Endometrial microvascular endothelial cells (primary cell): ENCODE measurements around the gene C7orf33. TPM values are rescaled to one million over a fixed set of nuclear protein-coding genes. Genes with fewer than 3 reads are reported as not detected.
"Not testable (repeated sequence)": the region's sequence is repeated elsewhere in the genome, so short reads cannot be mapped to it uniquely, and the experiment has no call there.

Source experiments
- in situ Hi-C: cut with HindIII; loops from 2 replicates; pipeline ENCODE4 v1.10.0; 2017; ENCODE audit warnings: low sequenced_read_pairs, low pct_unique_long_range_greater_than_20kb; ENCODE audit errors: inconsistent ontology term
- total RNA-seq: library from RNA; depleted of rRNA; stranded (reverse); fragments of >200 nt; gene quantifications from one replicate; pipeline ENCODE4 v1.2.3, GENCODE V29; 2015; ENCODE audit errors: inconsistent ontology term

C7orf33 gene
- total RNA-seq, result not detected

GRCh38 chr7:148590471-148590870 is at the start of gene C7orf33:
C7orf33 (plus strand) TSS chr7:148590766; CDS start chr7:148590926, 160 bp downstream.
- in situ Hi-C loops, result no loop called here

- in situ Hi-C loops, result no loop called here
Measured at GRCh38 chr7:148541891-148542504, 48.6 kb upstream of the C7orf33 start.

DNA sequence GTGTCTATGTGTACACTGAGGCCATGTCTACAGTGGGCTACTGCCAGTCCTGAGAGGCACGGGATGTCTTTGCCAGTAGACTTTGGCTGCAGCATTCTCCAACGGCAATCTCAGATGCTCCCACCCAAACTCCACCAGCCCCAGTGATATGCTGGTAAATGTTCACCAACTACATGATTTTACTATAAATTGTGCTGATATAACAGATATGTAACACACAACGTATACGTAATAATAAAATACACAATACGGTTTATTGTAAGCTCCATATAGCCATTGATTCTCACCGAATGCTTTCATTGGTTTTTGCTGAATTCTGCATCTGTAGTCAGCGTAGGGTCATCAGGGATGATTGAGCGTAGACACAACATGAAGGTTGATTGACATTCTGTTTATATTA is 47.3 kb upstream of the C7orf33 start:
- in situ Hi-C loops, result no loop called here

GRCh38 chr7:148545172-148545571 is 45.4 kb upstream of the C7orf33 start:
- in situ Hi-C loops, result no loop called here

DNA sequence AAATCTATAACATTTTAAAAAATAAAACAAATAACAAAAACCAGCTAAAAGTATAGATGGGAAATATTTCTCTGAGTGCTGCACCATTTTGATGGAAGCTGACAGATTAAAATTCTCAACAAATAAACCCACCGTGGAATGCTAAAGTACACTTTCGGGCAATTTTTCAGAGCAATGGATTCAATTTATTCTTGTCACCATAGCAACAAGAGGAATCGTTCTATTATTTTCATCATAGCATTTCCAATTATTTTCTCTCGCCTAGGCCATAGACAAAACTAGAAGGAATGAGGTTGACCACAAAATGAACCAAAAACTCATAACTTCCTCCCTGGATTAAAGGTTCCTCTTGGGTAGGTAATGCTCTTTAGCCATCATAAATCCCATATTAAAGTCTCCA is 44.6 kb upstream of the C7orf33 start:
- in situ Hi-C loops, result no loop called here

GRCh38 chr7:148546857-148547256 is 43.7 kb upstream of the C7orf33 start:
- in situ Hi-C loops, result no loop called here

DNA sequence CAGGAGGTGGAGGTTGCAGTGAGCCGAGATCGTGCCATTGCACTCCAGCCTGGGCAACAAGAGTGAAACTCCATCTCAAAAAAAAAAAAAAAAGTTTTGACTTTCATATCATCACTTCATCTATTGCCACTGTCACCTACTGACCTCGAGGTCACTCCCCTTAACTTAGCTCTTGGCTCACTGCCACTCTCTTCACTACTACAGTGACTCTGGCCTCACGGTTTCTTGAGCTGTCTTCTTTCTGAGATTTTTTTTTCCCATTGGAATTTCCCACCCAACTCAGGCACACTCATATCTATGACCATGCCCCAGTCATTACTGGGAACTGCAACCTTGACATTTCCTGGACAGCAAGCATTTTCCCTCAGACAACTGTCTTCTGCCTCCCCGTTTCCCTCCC is 42.6 kb upstream of the C7orf33 start:
- in situ Hi-C loops, result no loop called here

DNA sequence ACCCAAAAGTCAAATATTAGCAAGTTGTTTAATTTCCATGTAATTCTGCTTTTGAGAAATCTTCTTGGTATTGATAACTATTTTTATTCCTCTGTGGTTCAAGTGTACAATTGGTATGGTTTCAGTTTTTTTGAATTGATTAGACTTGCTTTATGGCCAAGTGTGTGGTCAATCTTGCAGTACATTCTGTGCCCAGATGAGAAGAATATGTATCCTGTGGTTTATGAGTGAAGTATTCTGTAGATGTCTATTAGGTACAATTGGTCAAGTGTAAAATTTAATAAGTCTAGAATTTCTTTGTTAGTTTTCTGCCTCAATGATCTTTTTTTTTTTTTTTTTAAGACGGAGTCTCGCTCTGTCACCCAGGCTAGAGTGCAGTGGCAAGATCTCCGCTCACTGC is 36.6 kb upstream of the C7orf33 start:
- in situ Hi-C loops, result no loop called here

GRCh38 chr7:148556892-148557291 is 33.7 kb upstream of the C7orf33 start:
- in situ Hi-C loops, result no loop called here

GRCh38 chr7:148558914-148559313 is 31.7 kb upstream of the C7orf33 start:
- in situ Hi-C loops, result no loop called here

DNA sequence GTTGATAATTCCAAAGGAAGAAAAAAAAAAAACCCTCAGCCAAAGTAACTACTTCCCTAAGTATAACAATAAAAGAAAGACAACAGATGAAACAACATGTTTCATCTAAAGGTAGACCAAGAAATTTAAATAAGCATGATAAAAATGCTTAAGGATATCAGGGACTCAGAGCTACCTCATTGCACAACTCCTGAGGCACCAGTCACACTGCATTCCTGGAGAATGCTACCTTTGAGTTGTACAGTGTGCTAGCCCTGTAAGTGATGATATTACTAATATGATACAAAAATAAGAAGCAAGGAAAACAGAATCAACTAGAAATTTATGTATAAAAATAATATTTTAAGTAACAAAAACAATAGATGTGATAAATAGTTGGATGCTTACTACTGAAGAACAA is 29.5 kb upstream of the C7orf33 start:
- in situ Hi-C loops, result no loop called here

- in situ Hi-C loops, result no loop called here
Measured at GRCh38 chr7:148563583-148564274, 26.8 kb upstream of the C7orf33 start.

DNA sequence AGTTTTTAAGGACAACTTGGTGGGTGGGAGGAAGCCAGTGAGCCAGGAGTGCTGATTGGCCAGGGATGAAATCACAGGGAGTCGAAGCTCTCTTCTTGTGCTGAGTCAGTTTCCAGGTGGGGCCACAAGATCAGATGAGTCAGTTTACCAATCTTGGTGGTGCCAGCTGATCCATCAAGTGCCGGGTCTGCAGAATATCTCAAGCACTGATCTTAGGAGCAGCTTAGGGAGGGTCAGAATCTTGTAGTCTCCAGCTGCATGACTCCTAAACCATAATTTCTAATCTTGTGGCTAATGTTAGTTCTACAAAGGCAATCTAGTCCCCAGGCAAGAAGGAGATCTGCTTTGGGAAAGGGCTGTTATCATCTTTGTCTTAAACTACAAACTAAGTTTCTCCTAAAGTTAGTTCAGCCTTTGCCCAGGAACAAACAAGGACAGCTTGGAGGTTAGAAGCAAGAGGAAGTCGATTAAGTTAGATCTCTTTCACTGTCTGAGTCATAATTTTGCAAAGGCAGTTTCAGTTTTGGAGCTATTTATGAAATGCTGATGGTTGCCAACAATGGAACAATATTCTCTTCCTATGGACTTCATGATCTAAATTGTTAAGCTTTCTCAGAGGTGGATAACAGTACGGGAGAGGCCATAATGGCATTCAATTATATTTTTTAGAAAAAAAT is 26.2 kb upstream of the C7orf33 start:
- in situ Hi-C loops, result not testable (repeated sequence)

DNA sequence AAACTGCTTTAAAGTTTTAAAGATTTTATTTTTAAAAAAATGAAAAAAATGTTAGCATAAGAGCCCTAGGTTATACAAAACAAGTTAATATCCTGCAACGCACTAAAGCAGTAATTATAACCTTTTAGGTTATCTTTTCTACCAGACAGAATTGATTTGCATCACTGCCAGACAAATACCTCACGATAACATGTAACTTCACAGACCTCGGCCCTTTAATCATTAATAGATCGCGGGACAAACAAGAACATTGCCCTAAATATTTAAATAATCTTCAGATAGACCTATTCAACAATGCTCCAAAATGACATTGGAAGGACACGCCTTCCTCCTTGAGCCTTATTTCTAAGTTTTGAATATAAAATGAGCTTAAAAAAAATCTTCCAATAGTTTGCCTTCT is 23.8 kb upstream of the C7orf33 start:
- in situ Hi-C loops, result no loop called here

- in situ Hi-C loops, result no loop called here
Measured at GRCh38 chr7:148567524-148567923, 23.0 kb upstream of the C7orf33 start.

GRCh38 chr7:148570510-148570909 is 20.1 kb upstream of the C7orf33 start:
- in situ Hi-C loops, result no loop called here

DNA sequence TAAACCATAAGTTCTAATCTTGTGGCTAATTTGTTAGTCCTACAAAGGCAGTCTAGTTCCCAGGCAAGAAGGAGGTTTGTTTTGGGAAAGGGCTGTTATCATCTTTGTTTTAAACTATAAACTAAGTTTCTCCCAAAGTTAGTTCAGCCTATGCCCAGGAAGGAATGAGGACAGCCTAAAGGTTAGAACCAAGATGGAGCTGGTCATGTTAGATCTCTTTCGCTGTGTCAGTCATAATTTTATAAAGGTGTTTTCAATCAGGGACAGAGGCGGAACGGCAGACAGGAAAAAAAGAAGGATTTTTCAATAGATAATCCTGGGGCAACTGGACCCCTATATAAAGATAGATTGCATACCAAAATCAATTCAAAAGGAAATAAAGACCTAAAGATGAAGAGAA is 19.6 kb upstream of the C7orf33 start:
- in situ Hi-C loops, result not testable (repeated sequence)

DNA sequence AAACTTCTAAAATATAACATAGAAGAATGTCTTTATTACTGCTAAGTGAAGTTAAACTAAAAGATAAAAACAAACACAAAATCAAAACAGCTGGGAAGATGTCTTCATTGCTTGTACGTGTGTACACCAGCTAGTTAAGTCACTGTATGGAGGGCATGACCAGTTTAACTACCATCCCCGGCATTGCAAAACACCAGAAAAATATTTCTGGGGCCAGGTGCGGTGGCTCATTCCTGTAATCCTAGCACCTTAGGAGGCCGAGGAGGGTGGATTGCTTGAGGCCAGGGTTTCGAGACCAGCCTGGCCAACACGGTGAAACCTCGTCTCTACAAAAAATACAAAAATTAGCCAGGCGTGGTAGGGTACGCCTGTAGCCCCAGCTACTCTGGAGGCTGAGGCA is 19.2 kb upstream of the C7orf33 start:
- in situ Hi-C loops, result no loop called here

- in situ Hi-C loops, result no loop called here
Measured at GRCh38 chr7:148572067-148572522, 18.5 kb upstream of the C7orf33 start.

- in situ Hi-C loops, result not testable (repeated sequence)
Measured at GRCh38 chr7:148573581-148573980, 17.0 kb upstream of the C7orf33 start.
